K562 (cell line): ENCODE results near the gene HPSE2. TPM values are rescaled to one million over a fixed set of nuclear protein-coding genes. Genes with fewer than 3 reads are reported as not detected.

ENCODE experiments used
- ATAC-seq: fragments of 200-7000 bp; cut with Tn5 transposase; 3 replicates; pipeline ENCODE4 v1.9.1; 2020; ENCODE audit warnings: moderate library complexity
- BruUV-seq: library from RNA; stranded (reverse); fragments of 400-500 nt; replicated peaks from 2 replicates; lab custom pipeline; 2021; lab: Mats Ljungman, UMichigan
- CTCF ChIA-PET: fragments of 300-600 bp; formaldehyde crosslinking; extraction: SDS; loops from one replicate; lab custom pipeline; 2021; ENCODE audit warnings: low intra/inter-chr PET ratio; lab: Yijun Ruan, JAX
- POLR2A ChIA-PET: fragments of 300-600, 350-650 bp; sonication (Branson Sonifier 250); formaldehyde crosslinking; extraction: SDS; loops from one replicate; lab custom pipeline; 2021; ENCODE audit warnings: antibody characterized with exemption, inconsistent platforms; lab: Yijun Ruan, JAX
- DNase-seq, 4 experiments: peaks; one replicate each; pipeline versions ENCODE4 v3.0.0 to v3.0.0-alpha.2; 2011 to 2018; ENCODE audit warnings: low spot score in 3 of 4, mixed read lengths in 3 of 4; ENCODE audit errors: extremely low read depth in 1 of 4
- FAIRE-seq: peaks from 2 replicates; lab custom pipeline; 2011; peaks lifted over from hg19 to GRCh38; lab: Jason Lieb, UNC
- H2AFZ ChIP-seq: 2 replicates; pipeline ENCODE4 v1.6.0; 2011; ENCODE audit warnings: low read depth, low read length, control low read depth, inconsistent platforms
- H3K27ac ChIP-seq: fragments of 200-600 bp; 3 replicates; pipeline ENCODE4 v1.8.0; 2011; ENCODE audit warnings: low read depth, mild to moderate bottlenecking, control low read depth, inconsistent platforms, low read length, moderate library complexity, mixed read lengths; ENCODE audit errors: extremely low read depth
- H3K27me3 ChIP-seq, 2 experiments: fragments of 300-600 bp in 1 of 2; 2 replicates in 1 of 2; 3 replicates in 1 of 2; pipeline versions ENCODE4 v1.6.0 to v1.8.0; 2011; ENCODE audit warnings: inconsistent platforms in 2 of 2, low read length in 2 of 2, mild to moderate bottlenecking in 1 of 2, mixed read lengths in 1 of 2, moderate library complexity in 1 of 2; ENCODE audit not compliant: control insufficient read depth in 2 of 2, insufficient read depth in 2 of 2
- H3K36me3 ChIP-seq: fragments of 300-600 bp; 3 replicates; pipeline ENCODE4 v1.8.0; 2011; ENCODE audit warnings: mild to moderate bottlenecking, low read length, inconsistent platforms; ENCODE audit not compliant: control insufficient read depth, insufficient read depth
- H3K4me1 ChIP-seq, 2 experiments: fragments of 200-600 bp in 1 of 2; replicated peaks in 1 of 2; 2 replicates in 1 of 2; 3 replicates in 1 of 2; pipeline versions ENCODE4 v1.5.1 to v1.8.0; 2011; ENCODE audit warnings: inconsistent platforms in 2 of 2, low read length in 2 of 2, mild to moderate bottlenecking in 1 of 2, mixed read lengths in 1 of 2, moderate library complexity in 1 of 2; ENCODE audit not compliant: control insufficient read depth in 2 of 2, insufficient read depth in 2 of 2
- H3K4me2 ChIP-seq: 2 replicates; pipeline ENCODE4 v1.6.1; 2011; ENCODE audit warnings: low read length, control low read depth, inconsistent platforms, mixed read lengths; ENCODE audit not compliant: insufficient read depth
- H3K4me3 ChIP-seq: fragments of 200-600 bp; sonication (generic), shearing (Covaris generic); 2 replicates; pipeline ENCODE4 v1.5.1; 2016; ENCODE audit warnings: control low read depth, inconsistent platforms
- H3K79me2 ChIP-seq: fragments of 200-600 bp; 3 replicates; pipeline ENCODE4 v1.8.0; 2011; ENCODE audit warnings: low read length, inconsistent platforms; ENCODE audit not compliant: control insufficient read depth, insufficient read depth
- H3K9ac ChIP-seq, 2 experiments: 2 replicates each; pipeline versions ENCODE4 v1.6.0 to v1.6.1; 2011; ENCODE audit warnings: low read depth in 2 of 2, low read length in 2 of 2, control low read depth in 1 of 2, inconsistent platforms in 1 of 2, mild to moderate bottlenecking in 1 of 2, mixed read lengths in 1 of 2; ENCODE audit not compliant: insufficient read depth in 1 of 2
- H3K9me1 ChIP-seq: one replicate; pipeline ENCODE4 v1.6.0; 2011; ENCODE audit warnings: inconsistent platforms, mild to moderate bottlenecking, low read length, moderate library complexity; ENCODE audit not compliant: control insufficient read depth, insufficient read depth
- H3K9me3 ChIP-seq: replicated peaks from 2 replicates; pipeline ENCODE4 v1.5.1; 2011; ENCODE audit warnings: low read depth, low read length, inconsistent platforms; ENCODE audit not compliant: control insufficient read depth, insufficient read depth
- H4K20me1 ChIP-seq: replicated peaks from 2 replicates; pipeline ENCODE4 v1.6.1; 2011; ENCODE audit warnings: low read length, inconsistent platforms, mixed read lengths; ENCODE audit not compliant: control insufficient read depth, insufficient read depth
- ELF1 ChIP-seq: fragments of 200-800 bp; sonication (Bioruptor generic); IDR thresholded peaks from 2 replicates; pipeline ENCODE4 v1.6.1; 2016; ENCODE audit warnings: missing genetic modification characterization, missing compliant biosample characterization
- HNRNPL ChIP-seq: fragments of 200-400 bp; formaldehyde crosslinking; IDR thresholded peaks from 2 replicates; pipeline ENCODE4 v1.6.1; 2017; ENCODE audit warnings: low read depth, mild to moderate bottlenecking, low read length
- KDM2B ChIP-seq: fragments of 250-450 bp; sonication (Bioruptor Pico); IDR thresholded peaks from 2 replicates; pipeline ENCODE4 v1.8.0; 2021; ENCODE audit warnings: mild to moderate bottlenecking, moderate library complexity
- SNAPC5 ChIP-seq: fragments of 250-450 bp; sonication (Bioruptor Pico); IDR thresholded peaks from 2 replicates; pipeline ENCODE4 v1.8.0; 2021; ENCODE audit warnings: moderate library complexity, mild to moderate bottlenecking, inconsistent platforms
- SRSF9 ChIP-seq: fragments of 200-400 bp; formaldehyde crosslinking; IDR thresholded peaks from 2 replicates; pipeline ENCODE4 v1.6.1; 2017; ENCODE audit warnings: low read depth, low read length, borderline replicate concordance
- TEAD2 ChIP-seq: fragments of 450-650 bp; IDR thresholded peaks from 2 replicates; pipeline ENCODE4 v1.6.1; 2016; ENCODE audit warnings: missing genetic modification characterization, control low read depth, missing compliant biosample characterization
- THAP12 ChIP-seq: fragments of 250-450 bp; sonication (Bioruptor Pico); IDR thresholded peaks from 2 replicates; pipeline ENCODE4 v1.9.0; 2021; ENCODE audit warnings: mild to moderate bottlenecking, inconsistent platforms
- WGBS: fragments of 100-300 bp; shearing (Covaris generic); methylation state at CpG from one replicate; pipeline ENCODE4 v1.1.6; 2016; ENCODE audit warnings: low coverage, mixed read lengths; ENCODE audit not compliant: insufficient coverage; ENCODE audit errors: missing lambda C conversion rate; 5-methylcytosine and 5-hydroxymethylcytosine counted together
- in situ Hi-C: fragments of 300-500 bp; cut with MboI; formaldehyde crosslinking; loops from 4 replicates; pipeline ENCODE4 v1.15.0; 2018; ENCODE audit warnings: inconsistent platforms, mixed read lengths
- intact Hi-C: fragments of 100-400 bp; cut with micrococcal nuclease; formaldehyde crosslinking; loops from 2 replicates; pipeline ENCODE4 v1.14.2; 2022
- polyA plus RNA-seq, 8 experiments: library from polyadenylated mRNA; depleted of rRNA in 4 of 8; stranded (reverse) in 5 of 8; unstranded in 3 of 8; fragments of >200 nt; fragmentation: Nextera tagmentation in 2 of 8; fragmentation: Illumina TruSeq in 1 of 8; extraction: Ambion mirVana in 2 of 8; extraction: Trizol in 1 of 8; gene quantifications; 2 replicates each; pipeline versions ENCODE4 v1.2.1 to v1.2.3, GENCODE V29; 2011 to 2014; ENCODE audit warnings: inconsistent platforms in 1 of 8, missing spikeins in 1 of 8
- total RNA-seq, 7 experiments: library from RNA; depleted of rRNA in 6 of 7; stranded (reverse); fragments of >200 nt in 6 of 7; fragmentation: Illumina TruSeq in 2 of 7; extraction: Trizol in 2 of 7; gene quantifications; 2 replicates each; pipeline versions ENCODE4 v1.2.1 to v1.2.3, GENCODE V29; 2011 to 2021; ENCODE audit warnings: low replicate concordance in 1 of 7

The HPSE2 gene
- total and polyA plus RNA-seq, 9 of the 15 experiments (the other 6 are each of a cell fraction or from before 2014, with no cell fraction given) = 0.03 to 0.10 (median 0.04) TPM; not detected in 2

- in situ Hi-C loops (no loop called here), intact Hi-C loops (no loop called here)
- no TSS peak for BruUV-seq
- Histone ChIP-seq H3K4me2 (no peak overlapping the region), H3K9me1 (no peaks in the 10 kb centered on the region), H3K9me3 (0 out of 2 replicates have a peak, but pooled peaks cover 1% of the 10 kb centered on the region), H3K79me2 (no peaks in the 10 kb centered on the region), H3K27me3 (no peaks in the 10 kb centered on the region), H3K27ac (no peak overlapping the region), H2AFZ (no peak overlapping the region; the same call in 1 of the 2 replicates), H3K36me3 (no peaks in the 10 kb centered on the region), H3K9ac (no peak overlapping the region), H3K4me3 (no peak overlapping the region), H4K20me1 (no peaks in the 10 kb centered on the region), H3K4me1 (no peaks in the 10 kb centered on the region; a peak in 1 of 5 replicates)
- DNase-seq (no peak), FAIRE-seq (no peak), ATAC-seq (no peak)
- CTCF ChIA-PET = no interaction called here
- POLR2A ChIA-PET = no interaction called here
- WGBS = 20% methylated on average over 2 of the region's 2 CpGs
- no peak for TF ChIP-seq HNRNPL
- TF ChIP-seq TEAD2 (tag) = no peak
- no peak for TF ChIP-seq SRSF9
- TF ChIP-seq SNAPC5 = no peak
- no peak for TF ChIP-seq THAP12 (CRISPR knock-in tag)
- TF ChIP-seq ELF1 (tag) = no peak
- no peak for TF ChIP-seq KDM2B
Measured at GRCh38 chr10:98951269-98952000, 284.2 kb downstream of the HPSE2 start.
